Liver (tissue), 3 donors: ENCODE data around the gene DPY19L1.
"Not testable (repeated sequence)": the region's sequence is repeated elsewhere in the genome, so short reads cannot be mapped to it uniquely, and the experiment has no call there.

Source experiments
- CTCF ChIP-seq: fragments of 150-350 bp; IDR thresholded peaks from 2 replicates; pipeline ENCODE4 v1.5.1; 2017; ENCODE audit warnings: improper control_type of control experiment, low read depth, low read length; ENCODE audit not compliant: missing input control
- RAD21 ChIP-seq, 2 donors: IDR thresholded peaks; 2 replicates each; pipeline ENCODE4 v1.6.1; 2016; ENCODE audit warnings: antibody characterized with exemption in 2 of 2, mild to moderate bottlenecking in 2 of 2
- REST ChIP-seq: IDR thresholded peaks from 2 replicates; pipeline ENCODE4 v1.6.1; 2016; ENCODE audit warnings: antibody characterized with exemption, mild to moderate bottlenecking
- SP1 ChIP-seq: IDR thresholded peaks from 2 replicates; pipeline ENCODE4 v1.6.1; 2018; ENCODE audit warnings: antibody characterized with exemption, mild to moderate bottlenecking
- donor health status: healthy.
- donor health status: healthy.

- not testable (repeated sequence) for TF ChIP-seq CTCF; SP1; REST; RAD21 (IDR thresholded peaks at IDR 0.05)
Measured at GRCh38 chr7:35048390-35048789, 11.1 kb upstream of the DPY19L1 start.
